ENCODE results near the gene FXYD3.

The FXYD3 gene

GRCh38 chr19:35164418-35164817, 48.8 kb downstream of the FXYD3 start:
- no peak for DNase-seq

GRCh38 chr19:35165200-35166058, 49.8 kb downstream of the FXYD3 start:
- DNase-seq = no peak

- DNase-seq = no peak
Observed at GRCh38 chr19:35166100-35167063, 50.8 kb downstream of the FXYD3 start.

- no peak for DNase-seq
Observed at GRCh38 chr19:35167251-35168119, 51.9 kb downstream of the FXYD3 start.

GRCh38 chr19:35168196-35168595, 52.6 kb downstream of the FXYD3 start:
- no peak for DNase-seq

GRCh38 chr19:35169221-35169995, 53.8 kb downstream of the FXYD3 start:
- no peak for DNase-seq

- DNase-seq = no peak
Observed at GRCh38 chr19:35170359-35171061, 54.9 kb downstream of the FXYD3 start.

GRCh38 chr19:35171730-35172129, 56.1 kb downstream of the FXYD3 start:
- DNase-seq = no peak

Data from DMS153 (cell line).